Upper lobe of right lung (tissue), 1 donor: ENCODE data around the gene SFRP4. TPM values are rescaled to one million over a fixed set of nuclear protein-coding genes. Genes with fewer than 3 reads are reported as not detected.

Experiments used
- ATAC-seq: fragments of 200-7000 bp; cut with Tn5 transposase; one replicate; pipeline ENCODE4 v1.9.1; 2020; ENCODE audit warnings: mild to moderate bottlenecking, moderate library complexity
- DNase-seq: peaks from one replicate; pipeline ENCODE4 v3.0.0-alpha.2; 2020
- H3K27ac ChIP-seq: fragments of 200-600 bp; one replicate; pipeline ENCODE4 v1.8.0; 2022
- H3K27me3 ChIP-seq: fragments of 200-600 bp; one replicate; pipeline ENCODE4 v1.8.0; 2022; ENCODE audit warnings: mild to moderate bottlenecking
- H3K36me3 ChIP-seq: fragments of 200-600 bp; one replicate; pipeline ENCODE4 v1.8.0; 2022
- H3K4me1 ChIP-seq: fragments of 200-600 bp; one replicate; pipeline ENCODE4 v1.8.0; 2022
- H3K4me3 ChIP-seq: fragments of 200-600 bp; one replicate; pipeline ENCODE4 v1.8.0; 2022; ENCODE audit warnings: mild to moderate bottlenecking
- H3K9me3 ChIP-seq: fragments of 200-600 bp; one replicate; pipeline ENCODE4 v1.8.0; 2022
- intact Hi-C: fragments of 100-400 bp; cut with DNase I; formaldehyde crosslinking; loops from one replicate; pipeline ENCODE4 v1.11.0; 2022
- total RNA-seq: library from RNA; stranded (reverse); fragmentation: NEBNext Ultra II Directional; extraction: Animal tissue kit (Norgen Biotek cat#: 25700); gene quantifications from one replicate; pipeline ENCODE4 v1.2.1, GENCODE V29; 2021
- TF ChIP-seq, protein P1 (sequence below): fragments of 200-600 bp; IDR thresholded peaks from one replicate; pipeline ENCODE4 v1.8.0; 2022; ENCODE audit warnings: antibody characterized with exemption
- donor health status: DM: no; HTN: yes; CAD: no; lungs with severe emphysema.

Gene SFRP4
- total RNA-seq, 1 donor from 2014 or later = 6.7 TPM

DNA sequence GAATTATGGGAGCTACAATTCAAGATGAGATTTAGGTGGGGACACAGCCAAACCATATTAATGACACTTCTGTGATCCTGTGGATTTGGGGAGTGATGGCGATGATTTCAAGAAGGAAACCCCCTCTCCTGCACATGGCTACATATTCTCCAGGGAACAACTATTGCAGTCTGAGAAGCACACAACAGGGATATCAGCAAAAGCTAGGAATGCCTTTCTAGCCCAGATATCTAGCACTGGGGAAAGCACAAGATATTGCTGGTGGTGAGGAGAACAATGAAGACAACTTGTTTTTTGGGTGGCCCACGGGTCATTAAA lies 28.1 kb upstream of the SFRP4 start:
- Histone ChIP-seq H3K36me3 (peaks cover 4% of the 10 kb centered on the region), H3K27ac (no peak overlapping the region), H3K4me1 (peaks cover 6% of the 10 kb centered on the region), H3K9me3 (no peaks in the 10 kb centered on the region), H3K27me3 (no peaks in the 10 kb centered on the region), H3K4me3 (no peak overlapping the region)
- TF ChIP-seq, protein P1, sequence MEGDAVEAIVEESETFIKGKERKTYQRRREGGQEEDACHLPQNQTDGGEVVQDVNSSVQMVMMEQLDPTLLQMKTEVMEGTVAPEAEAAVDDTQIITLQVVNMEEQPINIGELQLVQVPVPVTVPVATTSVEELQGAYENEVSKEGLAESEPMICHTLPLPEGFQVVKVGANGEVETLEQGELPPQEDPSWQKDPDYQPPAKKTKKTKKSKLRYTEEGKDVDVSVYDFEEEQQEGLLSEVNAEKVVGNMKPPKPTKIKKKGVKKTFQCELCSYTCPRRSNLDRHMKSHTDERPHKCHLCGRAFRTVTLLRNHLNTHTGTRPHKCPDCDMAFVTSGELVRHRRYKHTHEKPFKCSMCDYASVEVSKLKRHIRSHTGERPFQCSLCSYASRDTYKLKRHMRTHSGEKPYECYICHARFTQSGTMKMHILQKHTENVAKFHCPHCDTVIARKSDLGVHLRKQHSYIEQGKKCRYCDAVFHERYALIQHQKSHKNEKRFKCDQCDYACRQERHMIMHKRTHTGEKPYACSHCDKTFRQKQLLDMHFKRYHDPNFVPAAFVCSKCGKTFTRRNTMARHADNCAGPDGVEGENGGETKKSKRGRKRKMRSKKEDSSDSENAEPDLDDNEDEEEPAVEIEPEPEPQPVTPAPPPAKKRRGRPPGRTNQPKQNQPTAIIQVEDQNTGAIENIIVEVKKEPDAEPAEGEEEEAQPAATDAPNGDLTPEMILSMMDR = no peak
- ATAC-seq (no peak), DNase-seq (no peak)
- intact Hi-C loops = no loop called here

DNA sequence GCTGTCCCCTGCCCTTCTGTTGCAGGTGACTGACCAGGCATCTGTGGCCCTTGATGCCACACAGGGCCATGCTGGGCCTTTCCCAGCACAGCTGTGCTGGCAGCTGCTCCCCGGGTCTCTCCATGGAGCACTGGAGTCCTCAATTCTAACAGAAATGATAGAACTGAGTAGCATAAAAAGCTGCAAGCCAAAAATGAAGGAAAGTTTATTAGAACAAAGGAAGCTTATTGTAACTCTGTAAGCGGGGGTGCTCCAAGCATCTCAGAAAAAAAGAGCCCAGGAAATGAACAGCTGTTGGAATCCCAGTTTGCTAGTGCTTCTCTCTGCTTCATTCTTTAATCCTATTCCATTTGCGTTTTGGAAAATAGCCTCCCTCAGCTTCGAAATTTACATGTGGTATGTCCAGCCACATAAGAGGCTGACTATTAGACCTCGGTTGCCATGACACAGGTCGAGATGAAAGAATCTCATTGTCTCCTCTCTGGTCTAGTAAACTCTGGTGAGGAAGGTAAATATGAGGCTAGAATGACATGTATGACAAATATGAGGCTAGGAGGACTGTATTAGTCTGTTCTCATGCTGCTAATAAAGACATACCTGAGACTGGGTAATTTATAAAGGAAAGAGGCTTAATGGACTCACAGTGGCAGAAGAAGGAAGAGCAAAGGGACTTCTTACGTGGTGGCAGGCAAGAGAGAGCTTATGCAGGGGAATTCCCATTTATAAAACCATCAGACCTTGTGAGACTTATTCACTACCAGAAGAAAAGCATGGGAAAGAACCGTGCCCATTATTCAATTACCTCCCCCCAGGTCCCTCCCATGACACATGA lies 27.5 kb upstream of the SFRP4 start:
- Histone ChIP-seq H3K9me3 (no peaks in the 10 kb centered on the region), H3K27ac (no peak overlapping the region), H3K4me1 (peaks cover 6% of the 10 kb centered on the region), H3K36me3 (no peaks in the 10 kb centered on the region), H3K4me3 (no peak overlapping the region), H3K27me3 (no peaks in the 10 kb centered on the region)
- DNase-seq (no peak), ATAC-seq (peak; percentile 28)
- TF ChIP-seq, protein P1 = no peak
- intact Hi-C loops = no loop called here

DNA sequence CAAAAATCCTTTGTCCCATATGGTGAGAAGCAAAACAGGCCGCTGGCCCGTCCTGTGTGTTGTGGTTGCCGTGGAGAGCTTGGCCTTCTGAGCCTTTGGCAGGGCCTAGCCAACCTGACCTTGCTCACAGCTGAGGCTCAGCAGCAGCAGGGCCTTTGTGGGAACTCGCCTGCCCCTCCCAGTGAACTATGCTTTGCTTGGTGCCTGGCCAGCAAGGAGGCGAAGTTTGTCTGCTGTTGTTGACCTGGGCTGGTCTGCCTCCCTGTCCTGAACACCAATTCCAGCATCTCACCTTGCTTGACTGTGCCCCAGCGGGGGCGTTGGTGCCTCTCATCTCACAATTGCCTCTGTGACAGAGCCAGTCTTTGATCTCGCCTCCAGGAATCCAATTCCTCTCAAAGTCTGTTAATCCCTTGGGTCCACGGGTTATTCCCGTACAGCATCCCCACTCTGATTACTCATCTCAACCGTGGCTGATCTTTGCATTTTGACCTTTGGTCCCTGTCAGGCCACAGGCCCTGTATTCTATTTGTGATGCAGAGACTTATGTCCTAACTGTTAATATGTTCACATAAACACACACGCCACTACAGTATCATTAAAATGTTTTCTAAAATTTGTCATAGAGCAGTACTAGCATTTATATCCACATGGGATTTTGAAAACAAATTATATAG lies 26.5 kb upstream of the SFRP4 start:
- intact Hi-C loops = no loop called here
- Histone ChIP-seq H3K27ac (peak overlapping the region; percentile 27), H3K4me3 (no peak overlapping the region), H3K27me3 (no peaks in the 10 kb centered on the region), H3K36me3 (no peaks in the 10 kb centered on the region), H3K4me1 (peaks cover 6% of the 10 kb centered on the region), H3K9me3 (no peaks in the 10 kb centered on the region)
- ATAC-seq (peak; percentile 80), DNase-seq (peak; percentile 68)
- TF ChIP-seq, protein P1 = no peak

DNA sequence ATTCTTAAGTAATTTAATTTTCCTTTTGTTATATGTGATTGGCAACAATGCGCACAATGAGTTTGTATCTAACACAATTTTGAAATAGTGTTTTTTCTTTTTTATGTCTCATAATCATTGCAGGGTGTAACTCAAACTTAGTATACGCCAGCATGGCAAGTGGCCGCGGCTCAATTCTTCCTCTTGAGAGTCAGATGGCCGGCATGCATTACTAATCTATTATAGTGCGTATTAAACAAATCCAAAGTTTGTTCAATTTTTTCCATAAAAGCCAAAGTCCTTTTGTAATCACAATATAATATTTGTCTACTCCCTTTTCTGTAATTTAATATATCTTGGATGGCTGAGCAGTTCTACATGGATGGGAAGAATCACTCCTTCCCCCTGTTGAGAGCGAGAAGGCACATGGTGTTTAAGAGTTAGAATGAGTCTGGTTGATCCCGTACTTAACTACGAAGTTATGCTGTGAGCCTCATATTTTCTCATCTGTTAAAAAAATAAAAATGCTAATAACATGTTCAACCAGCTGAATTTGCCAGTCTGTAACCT lies 16.5 kb upstream of the SFRP4 start:
- Histone ChIP-seq H3K27me3 (no peaks in the 10 kb centered on the region), H3K4me3 (no peak overlapping the region), H3K4me1 (peaks cover 10% of the 10 kb centered on the region), H3K36me3 (no peaks in the 10 kb centered on the region), H3K27ac (no peak overlapping the region), H3K9me3 (no peaks in the 10 kb centered on the region)
- no peak for DNase-seq
- ATAC-seq = no peak
- intact Hi-C loops = no loop called here
- TF ChIP-seq, protein P1 = no peak

DNA sequence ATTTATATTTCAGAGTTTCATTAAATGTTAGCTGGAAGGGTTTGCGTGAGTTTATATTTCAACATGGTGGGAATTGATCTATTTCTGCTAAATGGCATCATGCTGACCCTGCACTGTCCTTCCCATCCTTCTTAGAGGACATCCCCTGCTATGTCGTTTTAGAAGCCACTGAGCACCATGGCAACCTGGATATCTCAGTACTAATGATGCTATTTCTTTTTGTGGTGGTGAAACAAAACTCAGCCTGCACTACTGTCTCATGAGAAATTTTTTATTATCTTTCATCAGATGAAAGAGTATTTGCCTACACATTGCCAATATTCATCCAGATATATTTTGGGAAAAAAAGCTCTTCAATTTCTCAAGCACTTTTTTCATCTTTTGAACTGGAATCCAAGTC lies 15.9 kb upstream of the SFRP4 start:
- no peaks in the 10 kb centered on the region for H3K9me3 ChIP-seq
- intact Hi-C loops = no loop called here
- no peak overlapping the region for H3K27ac ChIP-seq
- TF ChIP-seq, protein P1 = no peak
- H3K4me3 ChIP-seq = no peak overlapping the region
- H3K4me1 ChIP-seq = peaks cover 10% of the 10 kb centered on the region
- H3K36me3 ChIP-seq = no peaks in the 10 kb centered on the region
- no peaks in the 10 kb centered on the region for H3K27me3 ChIP-seq
- DNase-seq (no peak), ATAC-seq (no peak)
